Endodermal cell (in vitro differentiated cells): ENCODE data around the gene BLCAP. TPM values are rescaled to one million over a fixed set of nuclear protein-coding genes. Genes with fewer than 3 reads are reported as not detected.

ENCODE experiments used
- DNase-seq: peaks from one replicate; pipeline ENCODE4 v3.0.0-alpha.2; 2017
- H3K27ac ChIP-seq: 2 replicates; pipeline ENCODE4 v1.5.1; 2013; ENCODE audit warnings: mild to moderate bottlenecking, low read depth, low read length, moderate library complexity
- H3K27me3 ChIP-seq: 2 replicates; pipeline ENCODE4 v1.6.1; 2013; ENCODE audit warnings: mild to moderate bottlenecking, low read length, moderate library complexity; ENCODE audit not compliant: insufficient read depth, control insufficient read depth, poor library complexity, severe bottlenecking
- H3K36me3 ChIP-seq: 2 replicates; pipeline ENCODE4 v1.7.0; 2013; ENCODE audit warnings: mild to moderate bottlenecking, low read length, moderate library complexity; ENCODE audit not compliant: control insufficient read depth, insufficient read depth
- H3K4me1 ChIP-seq: one replicate; pipeline ENCODE4 v1.7.0; 2013; ENCODE audit warnings: low read length; ENCODE audit not compliant: control insufficient read depth, insufficient read depth
- H3K4me3 ChIP-seq: 2 replicates; pipeline ENCODE4 v1.5.1; 2013; ENCODE audit warnings: mild to moderate bottlenecking, low read length, moderate library complexity
- H3K9ac ChIP-seq: 2 replicates; pipeline ENCODE4 v1.6.1; 2013; ENCODE audit warnings: mild to moderate bottlenecking, low read length, moderate library complexity; ENCODE audit not compliant: poor library complexity, severe bottlenecking; ENCODE audit errors: extremely low read depth
- H3K9me3 ChIP-seq: 2 replicates; pipeline ENCODE4 v1.6.1; 2013; ENCODE audit warnings: mild to moderate bottlenecking, low read length, moderate library complexity; ENCODE audit not compliant: control insufficient read depth
- H3K27ac Mint-ChIP-seq: 2 replicates; pipeline ENCODE4 v1.8.0; 2020; ENCODE audit warnings: mixed read lengths
- H3K27me3 Mint-ChIP-seq: 2 replicates; pipeline ENCODE4 v1.8.0; 2021; ENCODE audit warnings: mild to moderate bottlenecking, mixed read lengths; ENCODE audit not compliant: insufficient read depth
- H3K36me3 Mint-ChIP-seq: 2 replicates; pipeline ENCODE4 v1.8.0; 2020; ENCODE audit warnings: low read depth, mixed read lengths
- H3K4me1 Mint-ChIP-seq: 2 replicates; pipeline ENCODE4 v1.8.0; 2020; ENCODE audit warnings: mixed read lengths
- H3K4me3 Mint-ChIP-seq: 2 replicates; pipeline ENCODE4 v1.8.0; 2020; ENCODE audit warnings: mild to moderate bottlenecking, moderate library complexity, mixed read lengths
- H3K9me3 Mint-ChIP-seq: 2 replicates; pipeline ENCODE4 v1.8.0; 2020; ENCODE audit warnings: mild to moderate bottlenecking, mixed read lengths
- WGBS, 2 experiments: methylation state at CpG; one replicate each; pipeline versions ENCODE4 v1.1.5 to v1.1.7; 2013; ENCODE audit warnings: missing lambda C conversion rate in 2 of 2, mixed read lengths in 1 of 2; ENCODE audit not compliant: insufficient coverage in 1 of 2, insufficient read length in 1 of 2; 5-methylcytosine and 5-hydroxymethylcytosine counted together
- total RNA-seq, 2 donors: library from RNA; stranded (reverse); fragmentation: NEBNext Ultra II Directional in 1 of 2; extraction: Animal tissue kit (Norgen Biotek cat#: 25700) in 1 of 2; gene quantifications; 2 replicates in 1 of 2; 3 replicates in 1 of 2; pipeline ENCODE4 v1.2.1, GENCODE V29; 2021
- TF ChIP-seq, protein P1 (sequence below): fragments of 200-600 bp; sonication (generic); conservative IDR thresholded peaks from 2 replicates; pipeline ENCODE4 v1.5.0; 2021; ENCODE audit warnings: antibody characterized with exemption, mild to moderate bottlenecking

BLCAP gene
- total RNA-seq, 2 donors from 2014 or later: 32.5 to 56.5 TPM

DNA sequence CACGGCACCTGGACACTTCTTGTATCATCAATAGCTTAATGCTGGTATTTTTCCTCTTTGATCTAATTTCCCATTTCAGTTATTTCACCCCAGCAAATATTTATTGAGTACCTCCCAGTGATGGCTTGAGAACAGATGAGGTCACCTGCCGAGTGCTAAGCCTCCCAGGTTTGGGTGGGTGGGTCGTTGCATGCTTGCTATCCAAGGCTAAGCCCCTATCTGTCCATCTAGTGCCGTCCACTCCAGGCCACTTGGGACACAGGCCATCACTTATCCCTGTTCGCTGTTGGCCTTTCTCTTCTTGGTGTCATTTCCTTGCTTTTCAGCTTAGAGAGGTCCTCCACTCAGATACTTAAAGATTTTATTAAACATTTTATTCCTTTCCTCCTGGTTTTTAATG, 17.4 kb downstream of the BLCAP start:
- no peak overlapping the region for H3K27ac Mint-ChIP-seq
- H3K4me1 ChIP-seq: no peaks in the 10 kb centered on the region
- TF ChIP-seq, protein P1, sequence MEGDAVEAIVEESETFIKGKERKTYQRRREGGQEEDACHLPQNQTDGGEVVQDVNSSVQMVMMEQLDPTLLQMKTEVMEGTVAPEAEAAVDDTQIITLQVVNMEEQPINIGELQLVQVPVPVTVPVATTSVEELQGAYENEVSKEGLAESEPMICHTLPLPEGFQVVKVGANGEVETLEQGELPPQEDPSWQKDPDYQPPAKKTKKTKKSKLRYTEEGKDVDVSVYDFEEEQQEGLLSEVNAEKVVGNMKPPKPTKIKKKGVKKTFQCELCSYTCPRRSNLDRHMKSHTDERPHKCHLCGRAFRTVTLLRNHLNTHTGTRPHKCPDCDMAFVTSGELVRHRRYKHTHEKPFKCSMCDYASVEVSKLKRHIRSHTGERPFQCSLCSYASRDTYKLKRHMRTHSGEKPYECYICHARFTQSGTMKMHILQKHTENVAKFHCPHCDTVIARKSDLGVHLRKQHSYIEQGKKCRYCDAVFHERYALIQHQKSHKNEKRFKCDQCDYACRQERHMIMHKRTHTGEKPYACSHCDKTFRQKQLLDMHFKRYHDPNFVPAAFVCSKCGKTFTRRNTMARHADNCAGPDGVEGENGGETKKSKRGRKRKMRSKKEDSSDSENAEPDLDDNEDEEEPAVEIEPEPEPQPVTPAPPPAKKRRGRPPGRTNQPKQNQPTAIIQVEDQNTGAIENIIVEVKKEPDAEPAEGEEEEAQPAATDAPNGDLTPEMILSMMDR: no peak
- 92 to 94% methylated on average over 2 to 5 of the region's 5 CpGs for WGBS, 2 experiments
- peaks cover 35% of the 10 kb centered on the region for H3K36me3 Mint-ChIP-seq
- H3K9me3 ChIP-seq: no peaks in the 10 kb centered on the region
- H3K4me3 ChIP-seq: no peak overlapping the region
- no peak overlapping the region for H3K9ac ChIP-seq
- no peak for DNase-seq
- H3K36me3 ChIP-seq: peaks cover 36% of the 10 kb centered on the region
- H3K27me3 ChIP-seq: no peaks in the 10 kb centered on the region
- no peaks in the 10 kb centered on the region for H3K9me3 Mint-ChIP-seq
- H3K4me1 Mint-ChIP-seq: no peaks in the 10 kb centered on the region
- H3K27ac ChIP-seq: no peak overlapping the region
- H3K4me3 Mint-ChIP-seq: no peak overlapping the region
- no peaks in the 10 kb centered on the region for H3K27me3 Mint-ChIP-seq

DNA sequence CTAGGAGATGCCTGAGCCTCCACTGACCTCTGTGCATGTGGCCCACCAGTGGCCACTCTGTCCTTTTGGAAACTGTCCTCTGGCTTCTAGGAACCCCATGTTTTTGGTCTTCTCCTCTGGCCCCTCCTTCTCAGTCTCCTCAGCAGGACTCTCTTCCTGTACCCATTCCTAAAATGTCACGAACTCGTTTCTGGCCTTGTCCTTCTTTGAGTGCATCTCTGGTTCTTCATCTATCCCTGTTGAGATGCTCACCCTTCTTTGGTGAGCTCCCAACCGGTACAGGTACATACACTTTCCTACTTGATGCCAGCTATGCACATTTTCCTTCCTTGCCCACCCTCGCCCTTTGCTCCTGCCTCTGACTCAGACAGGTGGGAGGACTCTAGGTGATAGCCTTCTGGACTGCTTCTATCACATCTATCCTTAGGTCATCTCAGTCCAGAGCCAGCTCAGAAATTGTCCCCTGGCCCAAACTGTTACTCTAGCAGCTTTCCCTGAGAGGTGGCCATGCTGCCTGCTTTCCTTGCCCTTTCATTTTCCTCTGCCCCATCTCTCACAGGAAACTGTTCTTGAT, 21.4 kb downstream of the BLCAP start:
- H3K4me3 ChIP-seq: no peak overlapping the region
- no peaks in the 10 kb centered on the region for H3K9me3 ChIP-seq
- 86 to 88% methylated on average over 4 of the region's 4 CpGs for WGBS, 2 experiments
- Mint-ChIP-seq H3K27me3 (no peaks in the 10 kb centered on the region), H3K9me3 (no peaks in the 10 kb centered on the region), H3K36me3 (peaks cover 16% of the 10 kb centered on the region), H3K4me1 (no peaks in the 10 kb centered on the region), H3K4me3 (no peak overlapping the region), H3K27ac (no peak overlapping the region)
- H3K36me3 ChIP-seq: peaks cover 26% of the 10 kb centered on the region
- H3K4me1 ChIP-seq: no peaks in the 10 kb centered on the region
- DNase-seq: peak; percentile 38
- TF ChIP-seq, protein P1: no peak
- H3K27ac ChIP-seq: no peak overlapping the region
- H3K27me3 ChIP-seq: no peaks in the 10 kb centered on the region
- no peak overlapping the region for H3K9ac ChIP-seq

DNA sequence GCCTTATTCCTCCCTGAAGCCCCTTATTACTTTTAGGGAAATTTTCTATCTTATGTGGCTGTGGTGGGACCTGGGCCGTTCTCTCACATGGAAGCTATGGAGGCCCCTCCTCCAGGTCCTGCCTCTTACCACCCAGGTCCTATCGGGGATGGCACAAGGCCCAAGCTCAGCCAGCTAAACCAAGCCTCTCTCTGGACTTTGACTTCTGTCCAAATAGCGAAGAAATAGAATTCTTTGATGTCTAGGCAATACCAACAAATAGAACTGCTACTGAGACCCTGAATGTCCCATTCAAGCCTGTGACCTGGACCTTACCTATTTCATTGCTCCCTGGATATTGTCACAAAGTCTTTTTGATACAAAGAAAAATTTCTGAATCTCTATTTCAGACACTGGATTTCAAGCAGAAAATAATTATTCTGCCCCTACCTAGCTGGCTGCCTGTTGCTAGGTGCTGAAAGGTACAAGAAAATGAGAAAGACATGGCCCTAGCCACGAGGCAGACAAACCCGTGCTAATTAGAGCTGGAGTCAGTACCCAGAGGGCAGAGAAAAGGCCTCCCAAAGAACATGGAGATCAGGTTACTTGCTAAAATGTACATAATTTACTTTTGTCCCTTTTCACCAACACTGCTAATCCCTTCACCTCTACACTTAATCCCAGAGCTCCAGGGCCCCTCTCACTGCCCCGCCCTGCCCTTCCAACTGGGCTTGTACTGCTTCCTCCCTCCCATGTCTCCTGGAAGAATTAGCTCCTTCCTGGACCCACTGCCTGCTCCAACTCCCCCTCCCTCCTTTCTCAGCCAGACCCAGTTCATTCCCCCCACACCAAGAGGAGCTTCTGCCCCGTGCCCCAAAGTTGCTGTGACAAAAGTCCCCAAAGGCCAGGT, 22.2 kb downstream of the BLCAP start:
- Mint-ChIP-seq H3K27me3 (no peaks in the 10 kb centered on the region), H3K4me3 (no peak overlapping the region), H3K36me3 (peaks cover 13% of the 10 kb centered on the region), H3K27ac (no peak overlapping the region), H3K4me1 (no peaks in the 10 kb centered on the region), H3K9me3 (no peaks in the 10 kb centered on the region)
- H3K27me3 ChIP-seq: no peaks in the 10 kb centered on the region
- WGBS, 2 experiments: 75 to 84% methylated on average over 7 of the region's 7 CpGs
- no peaks in the 10 kb centered on the region for H3K4me1 ChIP-seq
- H3K9me3 ChIP-seq: no peaks in the 10 kb centered on the region
- DNase-seq: peak; percentile 61
- TF ChIP-seq, protein P1: no peak
- H3K36me3 ChIP-seq: peaks cover 19% of the 10 kb centered on the region
- no peak overlapping the region for H3K27ac ChIP-seq
- no peak overlapping the region for H3K4me3 ChIP-seq
- H3K9ac ChIP-seq: no peak overlapping the region
